GM23338 (cell line): ENCODE results near the gene SPRED3. TPM values are rescaled to one million over a fixed set of nuclear protein-coding genes. Genes with fewer than 3 reads are reported as not detected.

Experiments
- ATAC-seq: fragments of 200-7000 bp; cut with Tn5 transposase; 3 replicates; pipeline ENCODE4 v1.9.1; 2020
- DNase-seq: peaks from one replicate; pipeline ENCODE4 v3.0.0-alpha.2; 2015; ENCODE audit warnings: low spot score
- H2AFZ ChIP-seq: fragments of 200-600 bp; sonication (generic); 2 replicates; pipeline ENCODE4 v1.8.0; 2016; ENCODE audit warnings: antibody characterized with exemption, mild to moderate bottlenecking, moderate library complexity
- H3F3A ChIP-seq: fragments of 200-600 bp; sonication (generic); replicated peaks from 2 replicates; pipeline ENCODE4 v1.8.0; 2017; ENCODE audit warnings: antibody characterized with exemption, mixed run types, low read depth
- H3K27ac ChIP-seq: fragments of 200-600 bp; sonication (generic); 2 replicates; pipeline ENCODE4 v1.6.1; 2016; ENCODE audit warnings: low read depth
- H3K27me3 ChIP-seq: fragments of 200-600 bp; sonication (generic); 2 replicates; pipeline ENCODE4 v1.8.0; 2016; ENCODE audit warnings: mild to moderate bottlenecking, mixed run types, moderate library complexity; ENCODE audit not compliant: insufficient read depth
- H3K36me3 ChIP-seq: fragments of 200-600 bp; sonication (generic); 2 replicates; pipeline ENCODE4 v1.8.0; 2016; ENCODE audit warnings: mild to moderate bottlenecking; ENCODE audit not compliant: insufficient read depth
- H3K4me1 ChIP-seq: fragments of 200-600 bp; sonication (generic); 2 replicates; pipeline ENCODE4 v1.8.0; 2016; ENCODE audit warnings: mild to moderate bottlenecking, moderate library complexity; ENCODE audit not compliant: insufficient read depth
- H3K4me2 ChIP-seq: fragments of 200-600 bp; sonication (generic); 2 replicates; pipeline ENCODE4 v1.7.1; 2017; ENCODE audit warnings: mixed run types
- H3K4me3 ChIP-seq: fragments of 200-600 bp; sonication (generic); 2 replicates; pipeline ENCODE4 v1.6.1; 2016; ENCODE audit warnings: mixed run types
- H3K79me2 ChIP-seq: fragments of 200-600 bp; sonication (generic); replicated peaks from 2 replicates; pipeline ENCODE4 v1.8.0; 2017; ENCODE audit warnings: mild to moderate bottlenecking; ENCODE audit not compliant: insufficient read depth
- H3K9me2 ChIP-seq: fragments of 200-600 bp; sonication (generic); 2 replicates; pipeline ENCODE4 v1.8.0; 2017; ENCODE audit not compliant: insufficient read depth
- H4K20me1 ChIP-seq: fragments of 200-600 bp; sonication (generic); replicated peaks from 2 replicates; pipeline ENCODE4 v1.8.0; 2017; ENCODE audit warnings: mild to moderate bottlenecking; ENCODE audit not compliant: insufficient read depth
- H3K27ac Mint-ChIP-seq: 2 replicates; pipeline ENCODE4 v1.8.0; 2020; ENCODE audit warnings: inconsistent platforms, mild to moderate bottlenecking, moderate library complexity, mixed read lengths
- H3K27me3 Mint-ChIP-seq: 3 replicates; pipeline ENCODE4 v1.8.0; 2022; ENCODE audit warnings: low read depth, mild to moderate bottlenecking, moderate library complexity, mixed read lengths, inconsistent platforms; ENCODE audit not compliant: insufficient read depth, poor library complexity
- H3K36me3 Mint-ChIP-seq: 3 replicates; pipeline ENCODE4 v1.8.0; 2021; ENCODE audit warnings: low read depth, mild to moderate bottlenecking, inconsistent platforms, moderate library complexity, mixed read lengths
- H3K4me1 Mint-ChIP-seq: 3 replicates; pipeline ENCODE4 v1.8.0; 2020; ENCODE audit warnings: mild to moderate bottlenecking, inconsistent platforms, mixed read lengths
- H3K4me3 Mint-ChIP-seq: 3 replicates; pipeline ENCODE4 v1.8.0; 2021; ENCODE audit warnings: moderate library complexity, mild to moderate bottlenecking, inconsistent platforms, mixed read lengths
- H3K9me3 Mint-ChIP-seq: 3 replicates; pipeline ENCODE4 v1.8.0; 2020; ENCODE audit warnings: moderate library complexity, mild to moderate bottlenecking, inconsistent platforms, mixed read lengths
- EZH2phosphoT487 ChIP-seq: fragments of 200-600 bp; sonication (generic); IDR thresholded peaks from one replicate; pipeline ENCODE4 v1.8.1; 2018; ENCODE audit warnings: antibody characterized with exemption; ENCODE audit not compliant: unreplicated experiment
- JUNB ChIP-seq: IDR thresholded peaks from one replicate; pipeline ENCODE4 v1.6.1; 2016; ENCODE audit warnings: antibody characterized with exemption; ENCODE audit not compliant: unreplicated experiment
- REST ChIP-seq: IDR thresholded peaks from one replicate; pipeline ENCODE4 v1.6.1; 2018; ENCODE audit warnings: antibody characterized with exemption; ENCODE audit not compliant: unreplicated experiment
- STAT1 ChIP-seq: IDR thresholded peaks from one replicate; pipeline ENCODE4 v1.6.1; 2016; ENCODE audit warnings: antibody characterized with exemption; ENCODE audit not compliant: unreplicated experiment
- ZNF114 ChIP-seq: fragments of 250-450 bp; sonication (Bioruptor Pico); IDR thresholded peaks from 2 replicates; pipeline ENCODE4 v1.5.0; 2020; ENCODE audit warnings: mild to moderate bottlenecking, moderate library complexity
- ZNF331 ChIP-seq: fragments of 250-450 bp; sonication (Bioruptor Pico); IDR thresholded peaks from 2 replicates; pipeline ENCODE4 v1.5.0; 2020; ENCODE audit warnings: low read depth, mild to moderate bottlenecking, moderate library complexity
- polyA plus RNA-seq: library from polyadenylated mRNA; unstranded; fragments of >200 nt; fragmentation: Nextera tagmentation; extraction: Ambion mirVana; gene quantifications from 2 replicates; pipeline ENCODE4 v1.2.1, GENCODE V29; 2016
- total RNA-seq: library from RNA; depleted of rRNA; stranded (reverse); fragments of >200 nt; shearing (Covaris generic); gene quantifications from 2 replicates; pipeline ENCODE4 v1.2.3, GENCODE V29; 2014
- TF ChIP-seq, protein P1 (sequence below): IDR thresholded peaks from 2 replicates; pipeline ENCODE4 v1.6.1; 2016; ENCODE audit warnings: antibody characterized with exemption
- TF ChIP-seq, protein P2 (sequence below): fragments of 250-450 bp; sonication (Bioruptor Pico); IDR thresholded peaks from 2 replicates; pipeline ENCODE4 v1.5.0; 2020; ENCODE audit warnings: mild to moderate bottlenecking, moderate library complexity

The SPRED3 gene
- total and polyA plus RNA-seq, 2 experiments from 2014 or later: 3.9 to 11.6 TPM

DNA sequence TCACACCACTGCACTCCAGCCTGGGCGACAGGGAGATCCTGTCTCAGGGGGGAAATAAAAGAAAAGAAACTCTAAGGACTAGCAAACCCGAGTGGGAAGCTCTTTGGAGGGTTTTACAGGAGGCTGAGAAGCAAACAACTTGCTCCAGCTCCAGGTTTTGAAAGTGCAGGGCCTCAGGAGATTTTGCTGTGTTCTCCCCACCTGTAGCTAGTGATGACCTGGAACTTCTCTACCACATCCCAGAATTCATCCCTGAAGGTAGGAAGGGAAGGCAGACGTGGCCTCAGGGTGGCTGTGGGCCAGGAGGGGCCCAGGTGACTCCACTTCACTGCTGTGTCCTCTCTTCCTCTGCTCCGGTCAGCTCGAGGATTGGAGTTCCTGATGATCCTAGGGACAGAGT lies 30.4 kb upstream of the SPRED3 start (continued):
- TF ChIP-seq, protein P1, sequence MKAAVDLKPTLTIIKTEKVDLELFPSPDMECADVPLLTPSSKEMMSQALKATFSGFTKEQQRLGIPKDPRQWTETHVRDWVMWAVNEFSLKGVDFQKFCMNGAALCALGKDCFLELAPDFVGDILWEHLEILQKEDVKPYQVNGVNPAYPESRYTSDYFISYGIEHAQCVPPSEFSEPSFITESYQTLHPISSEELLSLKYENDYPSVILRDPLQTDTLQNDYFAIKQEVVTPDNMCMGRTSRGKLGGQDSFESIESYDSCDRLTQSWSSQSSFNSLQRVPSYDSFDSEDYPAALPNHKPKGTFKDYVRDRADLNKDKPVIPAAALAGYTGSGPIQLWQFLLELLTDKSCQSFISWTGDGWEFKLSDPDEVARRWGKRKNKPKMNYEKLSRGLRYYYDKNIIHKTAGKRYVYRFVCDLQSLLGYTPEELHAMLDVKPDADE: no peak
- TF ChIP-seq REST (no peak), JUNB (no peak), ZNF331 (CRISPR knock-in tag) (no peak)

DNA sequence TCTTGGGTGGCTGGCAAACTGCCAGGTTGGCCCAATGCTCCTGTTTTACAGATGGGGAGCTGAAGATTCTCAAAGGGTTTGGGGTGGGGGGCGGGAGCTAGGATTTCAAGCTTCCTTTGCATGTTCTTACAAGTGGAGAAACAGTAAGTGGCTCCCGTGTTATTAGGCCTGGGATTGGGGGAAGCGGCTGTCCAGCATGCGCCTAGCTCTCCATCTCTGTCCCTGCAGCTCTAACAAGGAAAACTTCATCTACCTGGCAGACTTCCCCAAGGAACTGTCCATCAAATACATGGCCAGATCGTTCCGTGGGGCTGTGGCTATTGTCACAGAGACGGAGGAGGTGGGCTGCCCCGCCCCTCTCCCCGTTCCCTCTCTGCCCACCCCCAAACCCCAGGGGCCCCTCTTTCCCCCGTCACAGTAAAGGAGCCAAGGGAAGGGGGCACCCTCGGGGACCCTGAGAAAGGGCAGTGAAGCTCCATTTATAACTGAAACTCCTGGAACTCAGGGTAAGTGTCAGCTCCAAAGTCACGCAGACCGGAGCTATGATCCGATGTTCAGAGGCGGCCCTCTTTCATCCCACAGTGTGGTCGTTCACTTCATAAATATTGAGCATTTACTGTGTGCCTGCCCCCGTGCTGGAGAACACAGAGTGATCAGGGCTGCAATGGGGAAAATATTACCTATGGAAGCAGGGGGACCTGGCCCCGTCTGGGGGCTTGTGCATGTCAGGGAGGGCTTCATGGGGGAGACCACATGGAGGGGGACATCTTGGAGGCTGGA lies 29.1 kb upstream of the SPRED3 start:
- Histone ChIP-seq H3K27me3 (peaks cover 29% of the 10 kb centered on the region), H3K4me3 (no peak overlapping the region), H3K27ac (no peak overlapping the region), H3K79me2 (no peaks in the 10 kb centered on the region), H2AFZ (no peak overlapping the region), H3K4me1 (peaks cover 12% of the 10 kb centered on the region), H3K4me2 (no peak overlapping the region), H3F3A (0 out of 2 replicates have a peak, but pooled peaks cover 11% of the 10 kb centered on the region), H3K36me3 (no peaks in the 10 kb centered on the region), H3K9me2 (no peaks in the 10 kb centered on the region), H4K20me1 (no peaks in the 10 kb centered on the region; the same call in 1 of the 2 replicates)
- ATAC-seq: no peak
- Mint-ChIP-seq H3K9me3 (peaks cover 3% of the 10 kb centered on the region; the same call in 2 of the 3 replicates), H3K27me3 (peaks cover 27% of the 10 kb centered on the region), H3K27ac (no peak overlapping the region), H3K36me3 (no peaks in the 10 kb centered on the region; the same call in 2 of the 3 replicates), H3K4me1 (peaks cover 17% of the 10 kb centered on the region), H3K4me3 (peak overlapping the region; percentile 91; the same call in 1 of the 3 replicates)
- no peak for DNase-seq
- TF ChIP-seq ZNF331 (CRISPR knock-in tag) (no peak), REST (no peak), ZNF114 (no peak), STAT1 (no peak), EZH2phosphoT487 (no peak), JUNB (no peak)
- TF ChIP-seq, protein P2, sequence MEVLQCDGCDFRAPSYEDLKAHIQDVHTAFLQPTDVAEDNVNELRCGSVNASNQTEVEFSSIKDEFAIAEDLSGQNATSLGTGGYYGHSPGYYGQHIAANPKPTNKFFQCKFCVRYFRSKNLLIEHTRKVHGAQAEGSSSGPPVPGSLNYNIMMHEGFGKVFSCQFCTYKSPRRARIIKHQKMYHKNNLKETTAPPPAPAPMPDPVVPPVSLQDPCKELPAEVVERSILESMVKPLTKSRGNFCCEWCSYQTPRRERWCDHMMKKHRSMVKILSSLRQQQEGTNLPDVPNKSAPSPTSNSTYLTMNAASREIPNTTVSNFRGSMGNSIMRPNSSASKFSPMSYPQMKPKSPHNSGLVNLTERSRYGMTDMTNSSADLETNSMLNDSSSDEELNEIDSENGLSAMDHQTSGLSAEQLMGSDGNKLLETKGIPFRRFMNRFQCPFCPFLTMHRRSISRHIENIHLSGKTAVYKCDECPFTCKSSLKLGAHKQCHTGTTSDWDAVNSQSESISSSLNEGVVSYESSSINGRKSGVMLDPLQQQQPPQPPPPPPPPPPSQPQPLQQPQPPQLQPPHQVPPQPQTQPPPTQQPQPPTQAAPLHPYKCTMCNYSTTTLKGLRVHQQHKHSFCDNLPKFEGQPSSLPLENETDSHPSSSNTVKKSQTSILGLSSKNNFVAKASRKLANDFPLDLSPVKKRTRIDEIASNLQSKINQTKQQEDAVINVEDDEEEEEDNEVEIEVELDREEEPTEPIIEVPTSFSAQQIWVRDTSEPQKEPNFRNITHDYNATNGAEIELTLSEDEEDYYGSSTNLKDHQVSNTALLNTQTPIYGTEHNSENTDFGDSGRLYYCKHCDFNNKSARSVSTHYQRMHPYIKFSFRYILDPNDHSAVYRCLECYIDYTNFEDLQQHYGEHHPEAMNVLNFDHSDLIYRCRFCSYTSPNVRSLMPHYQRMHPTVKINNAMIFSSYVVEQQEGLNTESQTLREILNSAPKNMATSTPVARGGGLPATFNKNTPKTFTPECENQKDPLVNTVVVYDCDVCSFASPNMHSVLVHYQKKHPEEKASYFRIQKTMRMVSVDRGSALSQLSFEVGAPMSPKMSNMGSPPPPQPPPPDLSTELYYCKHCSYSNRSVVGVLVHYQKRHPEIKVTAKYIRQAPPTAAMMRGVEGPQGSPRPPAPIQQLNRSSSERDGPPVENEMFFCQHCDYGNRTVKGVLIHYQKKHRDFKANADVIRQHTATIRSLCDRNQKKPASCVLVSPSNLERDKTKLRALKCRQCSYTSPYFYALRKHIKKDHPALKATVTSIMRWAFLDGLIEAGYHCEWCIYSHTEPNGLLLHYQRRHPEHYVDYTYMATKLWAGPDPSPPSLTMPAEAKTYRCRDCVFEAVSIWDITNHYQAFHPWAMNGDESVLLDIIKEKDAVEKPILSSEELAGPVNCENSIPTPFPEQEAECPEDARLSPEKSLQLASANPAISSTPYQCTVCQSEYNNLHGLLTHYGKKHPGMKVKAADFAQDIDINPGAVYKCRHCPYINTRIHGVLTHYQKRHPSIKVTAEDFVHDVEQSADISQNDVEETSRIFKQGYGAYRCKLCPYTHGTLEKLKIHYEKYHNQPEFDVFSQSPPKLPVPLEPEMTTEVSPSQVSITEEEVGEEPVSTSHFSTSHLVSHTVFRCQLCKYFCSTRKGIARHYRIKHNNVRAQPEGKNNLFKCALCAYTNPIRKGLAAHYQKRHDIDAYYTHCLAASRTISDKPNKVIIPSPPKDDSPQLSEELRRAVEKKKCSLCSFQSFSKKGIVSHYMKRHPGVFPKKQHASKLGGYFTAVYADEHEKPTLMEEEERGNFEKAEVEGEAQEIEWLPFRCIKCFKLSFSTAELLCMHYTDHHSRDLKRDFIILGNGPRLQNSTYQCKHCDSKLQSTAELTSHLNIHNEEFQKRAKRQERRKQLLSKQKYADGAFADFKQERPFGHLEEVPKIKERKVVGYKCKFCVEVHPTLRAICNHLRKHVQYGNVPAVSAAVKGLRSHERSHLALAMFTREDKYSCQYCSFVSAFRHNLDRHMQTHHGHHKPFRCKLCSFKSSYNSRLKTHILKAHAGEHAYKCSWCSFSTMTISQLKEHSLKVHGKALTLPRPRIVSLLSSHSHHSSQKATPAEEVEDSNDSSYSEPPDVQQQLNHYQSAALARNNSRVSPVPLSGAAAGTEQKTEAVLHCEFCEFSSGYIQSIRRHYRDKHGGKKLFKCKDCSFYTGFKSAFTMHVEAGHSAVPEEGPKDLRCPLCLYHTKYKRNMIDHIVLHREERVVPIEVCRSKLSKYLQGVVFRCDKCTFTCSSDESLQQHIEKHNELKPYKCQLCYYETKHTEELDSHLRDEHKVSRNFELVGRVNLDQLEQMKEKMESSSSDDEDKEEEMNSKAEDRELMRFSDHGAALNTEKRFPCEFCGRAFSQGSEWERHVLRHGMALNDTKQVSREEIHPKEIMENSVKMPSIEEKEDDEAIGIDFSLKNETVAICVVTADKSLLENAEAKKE (CRISPR knock-in tag): no peak
